ENCODE measurements around the gene KRTAP4-7. TPM values are rescaled to one million over a fixed set of nuclear protein-coding genes. Genes with fewer than 3 reads are reported as not detected.
A peak's percentile ranks its signal among the peaks of the same experiment; 100 is the strongest.
"Not testable (repeated sequence)": the region's sequence is repeated elsewhere in the genome, so short reads cannot be mapped to it uniquely, and the experiment has no call there.

Gene KRTAP4-7
- total and polyA plus RNA-seq, 5 donors from 2014 or later = not detected

DNA sequence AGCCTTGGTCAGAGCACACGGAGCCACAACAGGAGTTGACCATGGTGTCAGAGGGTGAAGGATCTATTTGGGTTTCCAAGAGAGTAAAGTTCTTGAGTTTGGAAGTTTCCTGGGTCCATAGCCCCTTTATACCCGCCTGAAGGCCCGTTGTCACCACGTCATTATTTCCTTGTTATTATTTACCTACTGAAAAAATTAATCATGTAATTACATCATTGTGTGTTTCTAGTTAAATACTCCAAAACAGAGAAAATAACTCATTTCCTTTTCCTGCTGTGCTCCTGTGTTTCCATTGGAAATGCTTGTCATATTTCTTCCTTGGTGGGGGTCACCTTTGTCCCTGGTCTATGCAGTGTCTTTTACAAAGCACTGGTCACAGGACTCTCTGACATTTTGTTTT is 14.1 kb downstream of the KRTAP4-7 start, which contains the start of gene KRTAP4-8:
KRTAP4-8 (minus strand) TSS at position 101 of the 400 bp plus-strand sequence; CDS start at position 43, 58 bp downstream.
- Histone ChIP-seq H3K27ac (ENCODE audit: insufficient read depth, low read length, poor library complexity, severe bottlenecking) (no peak within 1 kb of the TSS), H3K27me3 (ENCODE audit: control insufficient read depth, insufficient read depth, low read length) (peaks cover 4% of the 10 kb centered on the region), H3K9me3 (ENCODE audit: control insufficient read depth in 2 of 2, low read length in 2 of 2) (no peaks in the 10 kb centered on the region), H3K36me3 (ENCODE audit: control insufficient read depth, insufficient read depth, low read length) (no peaks in the 10 kb centered on the region), H3K4me3 (ENCODE audit: low read depth, low read length) (no peak within 1 kb of the TSS), H3K4me1 (ENCODE audit: control insufficient read depth, insufficient read depth, low read length, poor library complexity, severe bottlenecking) (no peaks in the 10 kb centered on the region)
- Mint-ChIP-seq H3K27me3 (peaks cover 34% of the 10 kb centered on the region), H3K36me3 (no peaks in the 10 kb centered on the region), H3K27ac (no peak within 1 kb of the TSS), H3K4me1 (peaks cover 0 to 9% (median 2%) of the 10 kb centered on the region in 4 donors), H3K9me3 (peaks cover 0 to 3% (median 0%) of the 10 kb centered on the region in 7 donors), H3K4me3 (no peak within 1 kb of the TSS)
- DNase-seq = no peak
- ATAC-seq (ENCODE audit: low read depth in 2 of 2) = no peak

DNA sequence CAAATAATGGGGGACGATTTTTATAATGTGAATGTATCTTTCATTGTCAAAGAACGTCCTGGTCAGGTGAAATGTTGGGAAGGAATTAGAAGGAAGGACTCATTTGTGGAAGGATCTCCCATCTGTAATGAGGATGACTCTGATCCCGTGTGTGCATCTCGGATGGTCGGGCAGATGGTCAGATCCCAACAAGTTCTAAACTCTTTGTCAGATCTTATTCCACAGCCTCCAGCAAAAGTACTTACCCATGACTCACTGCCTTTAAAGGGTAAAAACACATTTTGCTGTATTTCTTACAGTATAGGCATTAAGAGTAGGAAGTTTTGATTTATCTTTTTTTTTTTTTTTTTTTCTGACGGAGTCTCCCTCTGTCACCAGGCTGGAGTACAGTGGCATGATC is 14.5 kb downstream of the KRTAP4-7 start:
- peaks cover 0 to 3% (median 0%) of the 10 kb centered on the region in 7 donors for H3K9me3 Mint-ChIP-seq
- ATAC-seq (ENCODE audit: low read depth in 2 of 2) = no peak

DNA sequence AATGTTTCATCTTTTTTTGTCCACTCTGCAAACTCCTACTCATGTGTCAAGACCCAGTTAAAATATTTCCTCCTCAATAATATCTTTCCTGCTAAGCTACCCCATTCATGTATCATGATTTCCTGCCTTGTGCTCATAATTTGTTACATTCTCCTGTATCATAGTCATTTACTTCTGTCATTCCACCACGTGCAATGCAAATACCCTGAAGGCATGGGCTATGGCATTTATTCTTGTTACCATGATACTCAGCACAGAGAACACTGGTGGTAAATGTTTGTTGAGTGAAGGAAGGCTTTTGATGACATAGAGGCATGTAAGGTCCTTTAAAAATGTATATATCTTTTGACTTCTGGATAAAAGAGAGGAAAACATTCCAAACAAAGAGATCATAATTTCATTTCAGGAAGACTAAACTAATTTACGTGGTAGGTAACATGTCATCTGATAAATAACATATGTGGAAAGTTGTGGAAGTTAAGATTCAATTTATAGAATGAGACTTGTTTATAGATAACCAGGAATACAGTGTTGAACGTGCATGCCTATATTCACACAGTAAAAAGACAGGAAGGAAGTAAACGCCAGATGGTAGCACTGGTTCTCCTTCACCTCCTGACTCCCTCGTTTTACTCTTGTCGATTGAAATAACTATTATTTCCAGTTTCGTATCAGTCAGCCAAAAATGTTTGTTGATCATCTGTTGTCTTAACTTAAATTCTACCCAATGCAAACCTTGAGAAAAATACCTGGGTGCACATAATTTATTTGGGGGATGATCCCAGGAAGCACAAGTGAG is 15.9 kb downstream of the KRTAP4-7 start:
- H3K4me1 Mint-ChIP-seq; ATAC-seq (ENCODE audit: low read depth in 2 of 2): not testable (repeated sequence)
- peaks cover 28% of the 10 kb centered on the region for H3K27me3 Mint-ChIP-seq

More for the DNA sequence above, 14.5 kb downstream of the KRTAP4-7 start:
- Mint-ChIP-seq H3K4me3 (no peak overlapping the region), H3K36me3 (no peaks in the 10 kb centered on the region), H3K27ac (no peak overlapping the region), H3K4me1 (peaks cover 0 to 9% (median 2%) of the 10 kb centered on the region in 4 donors), H3K27me3 (peaks cover 34% of the 10 kb centered on the region)
- no peak for DNase-seq
- H3K27ac ChIP-seq (ENCODE audit: insufficient read depth, low read length, poor library complexity, severe bottlenecking) = no peak overlapping the region
- H3K27me3 ChIP-seq (ENCODE audit: control insufficient read depth, insufficient read depth, low read length) = peaks cover 4% of the 10 kb centered on the region
- no peaks in the 10 kb centered on the region for H3K9me3 ChIP-seq (ENCODE audit: control insufficient read depth in 2 of 2, low read length in 2 of 2)
- H3K4me1 ChIP-seq (ENCODE audit: control insufficient read depth, insufficient read depth, low read length, poor library complexity, severe bottlenecking) = no peaks in the 10 kb centered on the region
- no peak overlapping the region for H3K4me3 ChIP-seq (ENCODE audit: low read depth, low read length)
- H3K36me3 ChIP-seq (ENCODE audit: control insufficient read depth, insufficient read depth, low read length) = no peaks in the 10 kb centered on the region

DNA sequence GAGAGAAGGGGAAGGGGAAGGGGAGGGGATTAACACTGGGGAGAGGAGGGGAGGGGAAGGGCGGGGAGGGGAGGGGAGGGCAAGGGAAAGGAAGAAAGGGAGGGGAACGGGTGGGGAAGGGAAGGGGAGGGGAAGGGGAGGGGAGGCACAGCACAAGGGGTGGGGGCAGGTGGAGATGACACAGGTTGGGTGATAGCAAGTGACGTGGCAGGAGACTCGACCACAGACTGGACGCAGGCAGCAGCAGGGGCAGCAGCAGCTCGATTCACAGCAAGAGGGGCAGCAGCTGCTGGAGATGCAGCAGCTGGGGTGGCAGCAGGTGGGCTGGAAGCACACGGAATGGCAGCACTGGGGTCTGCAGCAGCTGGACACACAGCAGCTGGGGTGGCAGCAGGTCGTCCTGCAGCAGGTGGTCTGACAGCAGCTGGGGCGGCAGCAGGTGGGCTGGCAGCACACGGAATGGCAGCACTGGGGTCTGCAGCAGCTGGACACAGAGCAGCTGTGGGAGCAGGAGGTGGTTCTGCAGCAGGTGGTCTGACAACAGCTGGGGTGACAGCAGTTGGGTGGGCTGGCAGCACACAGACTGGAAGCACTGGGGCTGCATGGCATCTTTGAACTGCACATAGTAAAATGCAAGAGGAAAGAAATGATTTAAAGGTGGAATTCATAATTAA is 17.8 kb downstream of the KRTAP4-7 start, which contains the start of gene KRTAP4-16:
KRTAP4-16 (minus strand) TSS at position 624 of the 674 bp plus-strand sequence; CDS start at position 624, 0 bp downstream.
- Mint-ChIP-seq H3K4me1 (peaks cover 0 to 9% (median 2%) of the 10 kb centered on the region in 4 donors), H3K27me3 (peaks cover 19% of the 10 kb centered on the region), H3K36me3 (no peaks in the 10 kb centered on the region), H3K27ac (no peak within 1 kb of the TSS), H3K9me3 (peaks cover 0 to 3% (median 0%) of the 10 kb centered on the region in 7 donors), H3K4me3 (no peak within 1 kb of the TSS)
- no peaks in the 10 kb centered on the region for H3K9me3 ChIP-seq (ENCODE audit: control insufficient read depth in 2 of 2, low read length in 2 of 2)
- ATAC-seq (ENCODE audit: low read depth in 2 of 2) (no peak), DNase-seq (no peak)
- H3K27me3 ChIP-seq (ENCODE audit: control insufficient read depth, insufficient read depth, low read length) = peaks cover 4% of the 10 kb centered on the region
- no peak within 1 kb of the TSS for H3K27ac ChIP-seq (ENCODE audit: insufficient read depth, low read length, poor library complexity, severe bottlenecking)
- no peaks in the 10 kb centered on the region for H3K4me1 ChIP-seq (ENCODE audit: control insufficient read depth, insufficient read depth, low read length, poor library complexity, severe bottlenecking)
- no peaks in the 10 kb centered on the region for H3K36me3 ChIP-seq (ENCODE audit: control insufficient read depth, insufficient read depth, low read length)
- no peak within 1 kb of the TSS for H3K4me3 ChIP-seq (ENCODE audit: low read depth, low read length)

More for the DNA sequence above, 15.9 kb downstream of the KRTAP4-7 start:
- not testable (repeated sequence) for H3K27ac Mint-ChIP-seq; H3K9me3 ChIP-seq (ENCODE audit: control insufficient read depth in 2 of 2, low read length in 2 of 2); H3K4me3 ChIP-seq (ENCODE audit: low read depth, low read length); H3K36me3 ChIP-seq (ENCODE audit: control insufficient read depth, insufficient read depth, low read length); H3K4me1 ChIP-seq (ENCODE audit: control insufficient read depth, insufficient read depth, low read length, poor library complexity, severe bottlenecking); DNase-seq; H3K27ac ChIP-seq (ENCODE audit: insufficient read depth, low read length, poor library complexity, severe bottlenecking); H3K9me3 Mint-ChIP-seq; H3K36me3 Mint-ChIP-seq; H3K27me3 ChIP-seq (ENCODE audit: control insufficient read depth, insufficient read depth, low read length)
- peak overlapping the region in 1 of 4 donors; percentile 23 for H3K4me3 Mint-ChIP-seq

DNA sequence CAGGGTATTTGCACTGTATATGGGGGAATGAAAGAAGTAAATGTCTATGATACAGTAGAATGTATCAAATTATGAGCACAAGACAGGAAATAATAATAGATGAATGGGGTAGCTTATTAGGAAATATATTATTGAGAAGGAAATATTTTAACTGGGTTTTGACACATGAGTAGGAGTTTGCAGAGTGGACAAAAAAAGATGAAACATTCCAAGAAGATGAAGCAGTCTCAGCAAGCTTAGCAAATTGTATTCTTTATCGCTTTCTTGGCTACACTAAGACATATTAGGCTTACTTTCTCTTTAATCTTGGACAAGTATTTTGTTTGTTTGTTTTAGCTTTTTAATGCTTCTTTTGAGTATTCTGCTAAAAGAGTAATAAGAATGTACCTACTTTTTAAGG is 19.9 kb downstream of the KRTAP4-7 start:
- no peaks in the 10 kb centered on the region for H3K36me3 Mint-ChIP-seq
- H3K9me3 Mint-ChIP-seq = peaks cover 0 to 5% (median 0%) of the 10 kb centered on the region in 7 donors
- Histone ChIP-seq H3K27me3 (ENCODE audit: control insufficient read depth, insufficient read depth, low read length) (peaks cover 4% of the 10 kb centered on the region), H3K27ac (ENCODE audit: insufficient read depth, low read length, poor library complexity, severe bottlenecking) (no peak overlapping the region), H3K4me1 (ENCODE audit: control insufficient read depth, insufficient read depth, low read length, poor library complexity, severe bottlenecking) (no peaks in the 10 kb centered on the region), H3K4me3 (ENCODE audit: low read depth, low read length) (no peak overlapping the region), H3K36me3 (ENCODE audit: control insufficient read depth, insufficient read depth, low read length) (no peaks in the 10 kb centered on the region), H3K9me3 (ENCODE audit: control insufficient read depth in 2 of 2, low read length in 2 of 2) (no peaks in the 10 kb centered on the region)
- H3K27ac Mint-ChIP-seq = no peak overlapping the region
- ATAC-seq (ENCODE audit: low read depth in 2 of 2) (no peak), DNase-seq (no peak)
- H3K27me3 Mint-ChIP-seq = peaks cover 18% of the 10 kb centered on the region
- H3K4me3 Mint-ChIP-seq = no peak overlapping the region
- H3K4me1 Mint-ChIP-seq = peaks cover 0 to 16% (median 2%) of the 10 kb centered on the region in 4 donors

DNA sequence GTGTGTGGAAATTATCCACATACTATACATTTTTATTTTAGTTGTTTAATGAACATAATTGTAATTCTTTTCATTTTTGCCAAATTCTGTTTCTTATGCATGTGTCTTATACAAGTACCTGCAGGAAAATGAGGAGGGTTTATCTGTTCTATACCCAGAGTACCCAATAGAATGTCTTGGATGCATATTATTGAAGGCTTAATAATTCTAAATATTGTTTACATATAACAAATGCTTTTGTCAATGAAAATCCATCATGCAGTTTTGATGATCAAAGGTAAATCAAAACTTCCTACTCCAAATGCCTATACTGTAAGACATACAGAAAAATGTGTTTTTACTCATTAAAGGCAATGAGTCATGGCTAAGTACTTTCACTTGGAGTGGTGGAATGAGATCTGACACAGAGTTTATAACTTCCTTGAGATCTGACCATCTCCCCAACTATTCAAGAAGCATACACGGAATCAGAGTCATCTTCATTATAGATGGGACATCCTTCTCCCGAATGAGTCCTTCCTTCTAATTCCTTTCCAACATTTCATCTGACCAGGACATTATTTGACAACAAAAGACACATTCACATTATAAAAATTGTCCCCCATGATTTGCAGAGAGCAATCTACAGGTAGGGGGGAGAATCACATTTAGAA is 20.6 kb downstream of the KRTAP4-7 start:
- not testable (repeated sequence) for H3K27me3 ChIP-seq (ENCODE audit: control insufficient read depth, insufficient read depth, low read length); H3K9me3 Mint-ChIP-seq; DNase-seq; H3K27ac Mint-ChIP-seq; H3K27ac ChIP-seq (ENCODE audit: insufficient read depth, low read length, poor library complexity, severe bottlenecking); H3K9me3 ChIP-seq (ENCODE audit: control insufficient read depth in 2 of 2, low read length in 2 of 2); ATAC-seq (ENCODE audit: low read depth in 2 of 2); H3K36me3 Mint-ChIP-seq; H3K4me3 ChIP-seq (ENCODE audit: low read depth, low read length); H3K4me3 Mint-ChIP-seq; H3K36me3 ChIP-seq (ENCODE audit: control insufficient read depth, insufficient read depth, low read length); H3K4me1 ChIP-seq (ENCODE audit: control insufficient read depth, insufficient read depth, low read length, poor library complexity, severe bottlenecking)
- Mint-ChIP-seq H3K4me1 (peaks cover 0 to 16% (median 2%) of the 10 kb centered on the region in 4 donors), H3K27me3 (peaks cover 18% of the 10 kb centered on the region)

DNA sequence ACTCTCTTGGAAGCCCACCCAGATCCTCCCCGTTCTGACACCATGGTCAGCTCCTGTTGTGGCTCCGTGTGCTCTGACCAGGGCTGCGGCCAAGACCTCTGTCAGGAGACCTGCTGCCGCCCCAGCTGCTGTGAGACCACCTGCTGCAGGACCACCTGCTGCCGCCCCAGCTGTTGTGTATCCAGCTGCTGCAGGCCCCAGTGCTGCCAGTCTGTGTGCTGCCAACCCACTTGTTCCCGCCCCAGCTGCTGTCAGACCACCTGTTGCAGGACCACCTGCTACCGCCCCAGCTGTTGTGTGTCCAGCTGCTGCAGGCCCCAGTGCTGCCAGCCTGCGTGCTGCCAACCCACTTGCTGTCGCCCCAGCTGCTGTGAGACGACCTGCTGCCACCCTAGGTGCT is 21.4 kb downstream of the KRTAP4-7 start, which contains the start of gene KRTAP4-9:
KRTAP4-9 (plus strand) TSS at position 43 of the 400 bp plus-strand sequence; CDS start at position 43, 0 bp downstream.
- peaks cover 13% of the 10 kb centered on the region for H3K27me3 Mint-ChIP-seq
- not testable (repeated sequence) for H3K4me3 Mint-ChIP-seq; H3K36me3 ChIP-seq (ENCODE audit: control insufficient read depth, insufficient read depth, low read length)

More for the DNA sequence above, 21.4 kb downstream of the KRTAP4-7 start, which contains the start of gene KRTAP4-9:
- not testable (repeated sequence) for ATAC-seq (ENCODE audit: low read depth in 2 of 2); H3K4me1 ChIP-seq (ENCODE audit: control insufficient read depth, insufficient read depth, low read length, poor library complexity, severe bottlenecking); DNase-seq; H3K4me1 Mint-ChIP-seq; H3K36me3 Mint-ChIP-seq; H3K27ac Mint-ChIP-seq; H3K27me3 ChIP-seq (ENCODE audit: control insufficient read depth, insufficient read depth, low read length); H3K9me3 Mint-ChIP-seq; H3K4me3 ChIP-seq (ENCODE audit: low read depth, low read length); H3K9me3 ChIP-seq (ENCODE audit: control insufficient read depth in 2 of 2, low read length in 2 of 2); H3K27ac ChIP-seq (ENCODE audit: insufficient read depth, low read length, poor library complexity, severe bottlenecking)
